BJ (cell line): ENCODE measurements around the gene YWHAQ. TPM values are rescaled to one million over a fixed set of nuclear protein-coding genes. Genes with fewer than 3 reads are reported as not detected.
"Not testable (repeated sequence)": the region's sequence is repeated elsewhere in the genome, so short reads cannot be mapped to it uniquely, and the experiment has no call there.

Source experiments
- CTCF ChIA-PET: fragments of 350-600 bp; formaldehyde crosslinking; extraction: SDS; loops from one replicate; lab custom pipeline; 2021; ENCODE audit warnings: antibody characterized with exemption, inconsistent platforms; lab: Yijun Ruan, JAX
- POLR2A ChIA-PET: fragments of 300-600 bp; sonication (Branson Sonifier 250); formaldehyde crosslinking; extraction: SDS; loops from one replicate; lab custom pipeline; 2021; ENCODE audit warnings: antibody characterized with exemption; lab: Charles Lee
- DNase-seq: peaks from one replicate; pipeline ENCODE4 v3.0.0-alpha.2; 2011; ENCODE audit warnings: low read depth
- H3K27me3 ChIP-seq: 2 replicates; pipeline ENCODE4 v1.6.0; 2011; ENCODE audit warnings: low read length; ENCODE audit not compliant: control insufficient read depth, insufficient read depth
- H3K36me3 ChIP-seq: 2 replicates; pipeline ENCODE4 v1.5.1; 2011; ENCODE audit warnings: low read length; ENCODE audit not compliant: control insufficient read depth, insufficient read depth
- H3K4me3 ChIP-seq: 2 replicates; pipeline ENCODE4 v1.5.1; 2011; ENCODE audit warnings: low read depth, mild to moderate bottlenecking, control low read depth, low read length
- polyA plus RNA-seq: library from polyadenylated mRNA; depleted of rRNA; stranded (reverse); fragments of >200 nt; gene quantifications from 2 replicates; pipeline ENCODE4 v1.2.3, GENCODE V29; 2011
- TF ChIP-seq, protein P1 (sequence below): IDR thresholded peaks from 2 replicates; pipeline ENCODE4 v1.5.1; 2011; ENCODE audit warnings: low read depth, mild to moderate bottlenecking, control low read depth, inconsistent platforms, low read length, moderate library complexity; ENCODE audit not compliant: insufficient read depth

Gene YWHAQ
- polyA plus RNA-seq, 1 experiment = 235 TPM

DNA sequence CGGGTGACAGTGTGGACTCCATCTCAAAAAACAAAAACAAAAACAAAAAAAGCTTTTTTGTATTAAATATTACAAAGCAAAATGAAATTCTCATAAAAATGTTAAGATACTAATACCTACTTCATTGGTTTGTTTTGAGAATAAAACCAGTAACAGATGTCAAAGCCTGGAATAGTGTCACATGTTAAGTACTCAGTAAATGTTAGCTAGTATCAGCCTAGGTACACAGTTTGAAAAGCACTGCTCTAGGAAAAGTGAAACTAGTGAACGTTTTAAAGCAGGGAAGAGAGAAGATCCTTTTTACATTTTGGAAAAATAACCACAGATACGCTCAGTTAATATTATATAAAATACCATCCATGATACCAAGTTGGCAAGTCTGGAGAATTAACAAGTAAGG is 38.1 kb downstream of the YWHAQ start:
- Histone ChIP-seq H3K4me3 (no peak overlapping the region), H3K36me3 (peaks cover 3% of the 10 kb centered on the region), H3K27me3 (no peaks in the 10 kb centered on the region)
- ChIA-PET POLR2A (interaction anchor here (0.6 kb wide), 1 partner anchor 94 kb away, joined by 7 read pairs; no protein-coding TSS in a partner anchor), CTCF (no interaction called here)
- TF ChIP-seq, protein P1, sequence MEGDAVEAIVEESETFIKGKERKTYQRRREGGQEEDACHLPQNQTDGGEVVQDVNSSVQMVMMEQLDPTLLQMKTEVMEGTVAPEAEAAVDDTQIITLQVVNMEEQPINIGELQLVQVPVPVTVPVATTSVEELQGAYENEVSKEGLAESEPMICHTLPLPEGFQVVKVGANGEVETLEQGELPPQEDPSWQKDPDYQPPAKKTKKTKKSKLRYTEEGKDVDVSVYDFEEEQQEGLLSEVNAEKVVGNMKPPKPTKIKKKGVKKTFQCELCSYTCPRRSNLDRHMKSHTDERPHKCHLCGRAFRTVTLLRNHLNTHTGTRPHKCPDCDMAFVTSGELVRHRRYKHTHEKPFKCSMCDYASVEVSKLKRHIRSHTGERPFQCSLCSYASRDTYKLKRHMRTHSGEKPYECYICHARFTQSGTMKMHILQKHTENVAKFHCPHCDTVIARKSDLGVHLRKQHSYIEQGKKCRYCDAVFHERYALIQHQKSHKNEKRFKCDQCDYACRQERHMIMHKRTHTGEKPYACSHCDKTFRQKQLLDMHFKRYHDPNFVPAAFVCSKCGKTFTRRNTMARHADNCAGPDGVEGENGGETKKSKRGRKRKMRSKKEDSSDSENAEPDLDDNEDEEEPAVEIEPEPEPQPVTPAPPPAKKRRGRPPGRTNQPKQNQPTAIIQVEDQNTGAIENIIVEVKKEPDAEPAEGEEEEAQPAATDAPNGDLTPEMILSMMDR = no peak
- DNase-seq = no peak

DNA sequence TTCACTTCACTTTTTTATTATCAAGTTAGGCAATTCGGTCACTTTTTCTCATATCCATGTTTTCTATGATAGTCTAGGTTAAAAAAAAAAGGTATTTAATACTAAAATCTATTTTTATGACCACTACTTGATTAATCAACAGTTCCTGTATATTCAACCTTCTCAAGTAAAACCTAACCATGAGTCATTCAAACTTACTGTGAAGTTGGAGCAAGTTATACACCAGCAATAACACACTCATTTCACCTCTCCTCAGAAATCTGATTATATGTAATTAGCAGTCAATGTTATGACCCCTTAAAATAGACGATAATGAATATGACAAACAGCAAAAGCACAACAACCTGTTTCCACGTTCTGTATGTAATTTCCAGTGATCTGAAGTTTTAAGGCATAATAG is 40.2 kb downstream of the YWHAQ start:
- ChIA-PET CTCF (no interaction called here), POLR2A (no interaction called here)
- Histone ChIP-seq H3K4me3 (no peak overlapping the region), H3K27me3 (no peaks in the 10 kb centered on the region), H3K36me3 (peaks cover 3% of the 10 kb centered on the region)
- TF ChIP-seq, protein P1 = no peak
- no peak for DNase-seq

DNA sequence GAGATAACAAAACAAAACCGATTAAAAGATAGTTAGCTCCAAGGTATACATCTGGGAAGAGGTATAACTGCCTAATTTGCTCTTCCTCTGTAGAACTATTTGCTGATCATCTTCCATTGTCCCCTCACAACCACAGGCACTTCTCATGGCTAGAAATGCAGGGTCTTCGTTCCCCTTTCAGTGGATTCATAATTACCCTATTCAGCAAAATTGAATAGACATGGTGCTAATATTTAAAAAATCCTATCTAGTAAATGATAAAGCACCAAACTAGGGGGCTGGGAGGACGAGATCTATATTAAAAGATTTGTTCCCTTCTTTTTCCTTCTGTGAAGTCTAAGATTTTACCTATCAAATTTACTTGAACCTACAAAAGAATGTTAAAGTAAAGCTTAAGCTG is 44.3 kb downstream of the YWHAQ start:
- peaks cover 3% of the 10 kb centered on the region for H3K36me3 ChIP-seq
- POLR2A ChIA-PET = no interaction called here
- CTCF ChIA-PET = interaction anchor here (1.3 kb wide), 1 partner anchor 12 kb away, joined by 3 read pairs; no protein-coding TSS in a partner anchor
- H3K4me3 ChIP-seq = no peak overlapping the region
- DNase-seq = no peak
- TF ChIP-seq, protein P1 = no peak
- no peaks in the 10 kb centered on the region for H3K27me3 ChIP-seq

DNA sequence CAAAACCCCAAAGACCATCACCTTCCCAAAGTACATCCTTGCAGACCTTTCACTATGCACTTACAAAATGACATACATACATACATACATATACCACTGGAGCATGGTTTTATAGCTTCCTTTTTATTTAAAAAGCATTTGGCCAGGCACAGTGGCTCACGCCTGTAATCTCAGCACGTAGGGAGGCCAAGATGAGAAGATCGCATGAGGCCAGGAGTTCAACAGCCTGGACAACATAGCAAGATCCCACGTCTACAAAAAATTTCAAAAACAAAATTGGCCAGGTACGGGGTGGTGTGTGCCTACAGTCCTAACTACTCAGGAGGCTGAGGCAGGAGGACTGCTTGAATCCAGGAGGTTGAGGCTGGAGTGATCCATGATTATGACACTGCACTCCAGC is 45.3 kb downstream of the YWHAQ start:
- DNase-seq = no peak
- Histone ChIP-seq H3K27me3 (no peaks in the 10 kb centered on the region), H3K4me3 (no peak overlapping the region), H3K36me3 (peaks cover 3% of the 10 kb centered on the region)
- TF ChIP-seq, protein P1 = no peak
- CTCF ChIA-PET = interaction anchor here (1.0 to 1.3 kb wide), 2 partner anchors 9 to 43 kb away, joined by 3 read pairs; no protein-coding TSS in a partner anchor
- POLR2A ChIA-PET = no interaction called here

DNA sequence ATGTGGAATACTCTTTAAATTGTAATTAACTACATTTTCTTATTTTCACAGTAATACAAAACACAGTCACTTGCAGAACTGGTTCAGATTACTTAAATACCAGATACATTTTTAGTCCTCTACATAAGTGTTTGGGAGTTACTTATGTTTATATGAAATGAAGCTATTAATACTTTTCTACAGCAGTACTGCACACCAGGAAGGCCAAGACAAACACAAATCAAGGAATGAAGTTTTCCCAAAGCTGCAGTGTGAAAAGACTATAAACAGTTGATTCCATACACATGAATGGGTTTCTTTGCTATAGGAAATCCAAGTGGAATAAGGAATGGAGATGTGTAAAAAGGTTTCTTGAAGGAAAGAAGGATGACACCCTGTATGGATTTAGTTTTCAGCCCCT is 45.9 kb downstream of the YWHAQ start:
- POLR2A ChIA-PET, H3K27me3 ChIP-seq, H3K4me3 ChIP-seq, DNase-seq, H3K36me3 ChIP-seq: not testable (repeated sequence)
- CTCF ChIA-PET = interaction anchor here (1.0 to 1.3 kb wide), 2 partner anchors 10 to 43 kb away, joined by 3 read pairs; no protein-coding TSS in a partner anchor

DNA sequence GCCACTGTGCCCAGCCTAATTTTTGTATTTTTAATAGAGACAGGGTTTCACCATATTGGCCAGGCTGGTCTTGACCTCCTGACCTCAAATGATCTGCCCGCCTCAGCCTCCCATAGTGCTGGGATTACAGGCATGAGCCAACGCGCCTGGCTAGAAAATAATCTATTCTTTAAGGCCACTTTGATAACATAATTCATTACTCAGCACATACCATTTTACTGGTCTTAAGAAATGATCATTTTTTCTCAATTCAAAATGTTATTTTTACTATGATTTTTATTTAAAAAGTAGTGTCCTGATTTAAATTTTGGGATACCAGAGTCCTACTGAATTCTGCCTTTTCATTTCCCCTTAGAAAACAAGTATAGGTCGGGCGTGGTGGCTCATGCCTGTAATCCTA is 48.2 kb downstream of the YWHAQ start:
- H3K4me3 ChIP-seq = no peak overlapping the region
- no peaks in the 10 kb centered on the region; the same call in 1 of the 2 replicates for H3K36me3 ChIP-seq
- ChIA-PET POLR2A (no interaction called here), CTCF (no interaction called here)
- TF ChIP-seq, protein P1 = no peak
- DNase-seq = no peak
- no peaks in the 10 kb centered on the region for H3K27me3 ChIP-seq
